HL-60/S4 (cell line): ENCODE measurements around the gene ATP2A2.

Source experiments
- in situ Hi-C: fragments of 300-500 bp; cut with MboI; formaldehyde crosslinking; loops from 2 replicates; pipeline ENCODE4 v1.14.3; 2022; ENCODE audit warnings: low sequenced_read_pairs

The ATP2A2 gene

DNA sequence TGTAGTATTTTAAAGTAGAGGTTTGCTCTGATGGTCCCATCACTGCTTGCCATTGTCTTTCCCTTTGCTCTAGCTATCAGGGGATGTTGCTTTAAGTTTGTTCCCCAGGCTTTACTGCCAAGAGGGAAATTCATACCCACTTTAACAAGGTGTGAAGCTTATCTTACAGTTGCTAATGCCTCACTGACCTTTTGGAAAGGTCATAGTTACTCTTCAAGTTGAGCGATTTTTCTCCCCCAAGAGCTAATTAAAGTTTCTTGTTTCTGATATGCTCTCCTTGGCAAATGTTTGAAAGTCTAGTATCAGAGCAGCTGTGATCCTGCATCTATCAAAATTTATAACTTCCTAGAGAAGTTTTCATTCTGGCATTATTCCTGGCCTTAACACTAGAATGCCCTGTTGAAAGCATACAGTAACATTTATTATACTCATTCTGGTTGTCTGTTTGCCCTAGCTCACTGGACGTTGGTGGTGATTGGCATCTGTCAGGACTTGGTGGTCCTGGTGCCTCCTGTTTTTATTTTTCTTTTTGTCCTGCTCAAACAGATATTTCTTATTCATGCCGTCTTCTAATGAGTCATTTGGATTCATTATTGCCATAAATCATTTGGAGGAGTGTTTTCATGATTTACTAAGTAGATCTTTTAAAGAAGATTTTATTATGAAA lies 8.1 kb downstream of the ATP2A2 start:
- in situ Hi-C loops: no loop called here

DNA sequence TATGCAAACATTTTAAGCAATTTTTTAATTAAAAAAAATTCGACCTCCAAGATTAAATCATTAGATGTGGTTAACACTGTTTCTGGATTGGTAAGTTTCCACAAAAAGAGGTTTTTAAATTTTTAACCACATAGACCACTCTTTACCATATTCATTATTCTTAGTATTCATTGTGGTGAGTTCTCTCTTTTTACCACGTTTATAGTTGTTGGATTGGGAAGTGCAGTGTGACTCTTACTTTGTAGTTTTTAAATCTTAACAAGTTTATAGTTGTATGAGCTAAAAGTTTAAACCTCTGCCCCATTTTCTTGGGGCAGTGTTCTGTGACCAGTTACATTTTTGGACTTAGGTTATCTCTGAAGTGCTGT lies 8.6 kb downstream of the ATP2A2 start:
- in situ Hi-C loops: no loop called here

DNA sequence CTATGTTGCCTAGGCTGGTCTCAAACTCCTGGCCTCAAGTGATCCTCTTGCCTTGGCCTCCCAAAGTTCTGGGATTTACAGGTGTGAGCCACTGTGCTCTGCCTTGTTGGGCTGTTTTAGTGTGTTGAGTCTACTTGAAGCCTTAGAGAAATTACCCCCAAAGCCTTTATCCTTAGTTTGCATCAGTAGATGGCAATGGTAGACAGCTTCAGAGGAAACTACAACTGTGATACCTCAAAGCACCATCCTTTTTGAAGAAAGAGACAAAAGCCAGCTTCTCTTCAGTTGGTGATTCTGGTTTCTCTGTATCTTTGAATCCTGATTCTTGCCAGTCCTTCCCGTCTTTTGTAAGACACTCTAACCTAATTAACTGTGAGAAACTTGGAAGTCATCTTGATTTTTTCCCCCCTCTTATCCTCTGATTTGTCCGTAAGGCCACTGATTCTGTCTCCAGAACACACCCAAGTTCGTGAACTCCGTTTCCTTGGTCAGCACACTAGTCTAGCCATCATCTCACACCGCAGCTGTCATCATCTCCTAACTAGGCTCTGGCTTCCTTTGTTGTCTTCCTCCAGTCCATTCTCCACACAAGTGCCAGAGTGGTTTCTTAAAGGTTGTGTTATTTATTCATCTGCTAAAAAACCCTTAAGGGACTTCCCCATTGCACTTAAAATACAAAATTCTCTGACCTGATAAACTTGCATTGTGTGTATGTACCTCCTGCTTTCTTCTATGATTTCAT lies 20.2 kb downstream of the ATP2A2 start:
- in situ Hi-C loops: no loop called here

DNA sequence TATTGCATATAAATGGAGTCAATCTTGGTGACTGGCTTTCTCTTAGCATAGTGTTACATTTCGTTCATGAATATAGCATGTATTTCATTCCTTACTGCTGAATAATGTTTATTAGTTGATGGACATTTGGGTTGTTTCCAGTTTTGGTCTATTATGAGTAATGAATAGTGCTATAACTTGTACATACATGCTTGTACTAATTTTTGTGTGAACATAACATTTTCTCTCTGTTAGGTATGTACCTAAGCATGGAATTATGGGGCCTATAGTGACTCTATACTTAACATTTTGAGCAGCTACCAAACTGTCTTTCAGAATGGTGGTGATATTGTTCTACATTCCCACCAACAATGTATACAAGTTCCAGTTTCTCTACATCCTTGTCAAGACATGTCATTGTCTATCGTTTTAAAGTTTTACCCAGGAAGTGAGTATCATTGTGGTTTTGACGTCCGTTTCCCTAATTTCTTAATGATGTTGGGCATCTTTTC lies 23.1 kb downstream of the ATP2A2 start:
- in situ Hi-C loops: no loop called here

DNA sequence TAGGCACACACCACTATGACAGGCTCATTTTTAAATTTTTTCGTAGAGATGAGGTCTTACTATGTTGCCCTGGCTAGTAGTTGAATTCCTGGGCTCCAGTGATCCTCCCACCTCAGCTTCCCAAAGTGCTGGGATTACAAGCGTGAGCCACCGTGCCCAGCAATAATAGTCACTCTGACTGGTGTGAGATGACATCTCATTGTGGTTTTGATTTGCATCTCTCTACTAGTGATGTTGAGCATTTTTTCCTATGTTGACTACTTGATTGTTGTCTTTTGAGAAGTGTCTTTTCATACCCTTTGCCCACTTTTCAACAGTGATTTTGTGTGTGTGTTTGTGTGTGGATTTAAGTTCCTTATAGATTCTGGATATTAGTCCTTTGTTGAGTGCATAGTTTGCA lies 26.3 kb downstream of the ATP2A2 start:
- in situ Hi-C loops: no loop called here

DNA sequence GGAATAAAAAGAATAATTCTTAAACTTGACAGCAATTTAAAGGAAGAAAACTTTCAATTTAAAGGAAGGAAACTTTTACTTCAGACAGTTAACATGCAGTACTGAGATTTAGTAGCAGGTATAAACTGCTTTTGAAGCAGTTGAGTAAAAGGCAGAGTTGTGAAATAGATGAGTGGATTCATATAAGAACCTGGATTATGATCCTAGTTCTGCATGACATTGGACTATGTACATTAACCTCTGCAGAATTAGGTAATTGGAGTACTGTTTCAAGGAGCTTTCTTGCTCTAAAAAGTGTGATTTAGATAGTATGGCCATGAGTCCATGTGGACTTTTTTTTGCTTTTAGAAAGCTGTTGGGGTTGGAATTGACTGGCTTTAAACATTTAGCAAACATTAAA lies 29.7 kb downstream of the ATP2A2 start:
- in situ Hi-C loops: no loop called here

DNA sequence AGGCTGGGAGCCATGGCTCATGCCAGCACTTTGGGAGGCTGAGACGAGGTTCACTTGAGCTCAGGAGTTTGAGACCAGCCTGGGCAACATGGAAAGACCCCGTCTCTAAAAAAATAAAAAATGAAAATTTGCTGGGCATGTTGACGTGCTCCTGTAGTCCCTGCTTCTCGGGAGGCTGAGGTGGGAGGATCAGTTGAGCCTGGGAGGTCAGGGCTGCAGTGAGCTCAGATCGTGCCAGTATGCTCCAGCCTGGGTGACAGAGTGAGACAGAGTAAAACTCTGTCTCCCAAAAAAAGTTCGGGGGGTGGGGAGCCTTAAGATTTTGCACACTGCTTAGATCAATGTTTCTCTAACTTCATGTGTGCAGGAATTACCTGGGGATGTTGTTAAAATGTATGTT lies 30.9 kb downstream of the ATP2A2 start:
- in situ Hi-C loops: no loop called here

DNA sequence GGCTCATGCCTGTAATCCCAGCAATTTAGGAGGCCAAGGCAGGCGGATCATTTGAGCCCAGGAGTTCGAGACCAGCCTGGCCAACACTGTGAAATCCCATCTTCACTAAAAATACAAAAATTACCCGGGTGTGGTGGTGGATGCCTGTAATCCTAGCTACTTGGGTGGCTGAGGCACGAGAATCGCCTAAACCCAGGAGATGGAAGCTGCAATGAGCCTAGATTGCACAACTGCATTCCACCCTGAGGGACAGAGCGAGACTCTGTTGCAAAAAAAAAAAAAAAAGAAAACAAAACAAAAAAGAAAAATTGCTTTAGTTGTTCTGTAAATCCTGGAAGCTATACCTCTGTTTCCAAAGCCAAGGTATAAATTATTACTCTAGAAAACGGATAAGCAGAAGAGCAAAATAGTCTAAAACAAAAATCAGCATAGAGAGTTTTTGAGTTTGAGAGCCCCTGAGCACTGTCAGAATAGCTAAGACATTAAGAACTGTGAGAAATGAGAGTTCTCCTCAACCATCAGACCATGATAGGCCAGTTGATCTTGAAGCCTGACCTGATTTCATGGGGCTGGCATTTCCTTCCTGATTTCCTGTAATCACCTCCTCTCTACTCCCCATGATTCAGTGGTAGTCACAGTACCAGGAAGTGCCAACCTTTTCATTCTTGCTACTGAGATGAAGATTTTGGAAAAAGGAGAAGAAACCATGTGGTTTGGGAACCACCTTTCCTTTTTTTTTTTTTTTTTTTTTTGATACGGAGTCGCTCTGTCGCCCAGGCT lies 31.7 kb downstream of the ATP2A2 start:
- in situ Hi-C loops: no loop called here

DNA sequence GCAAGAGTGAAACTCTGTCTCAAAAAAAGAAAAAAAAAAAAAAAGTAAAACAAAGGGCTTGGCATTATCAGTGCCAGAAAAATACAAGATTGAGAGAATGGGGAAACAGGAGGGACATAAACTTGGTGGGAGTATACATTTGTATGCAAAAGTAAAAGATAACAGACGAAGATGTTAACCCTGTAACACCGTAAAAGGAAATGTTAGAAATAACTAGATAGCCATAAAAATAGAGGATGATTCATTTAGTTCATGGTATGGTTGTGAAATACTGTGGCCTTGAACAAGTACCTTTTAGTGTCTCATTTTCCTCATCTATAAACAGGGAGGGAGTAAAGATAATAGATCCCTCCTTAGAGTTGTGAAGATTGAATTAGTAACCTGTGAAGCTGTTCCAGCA lies 33.3 kb downstream of the ATP2A2 start:
- in situ Hi-C loops: no loop called here

DNA sequence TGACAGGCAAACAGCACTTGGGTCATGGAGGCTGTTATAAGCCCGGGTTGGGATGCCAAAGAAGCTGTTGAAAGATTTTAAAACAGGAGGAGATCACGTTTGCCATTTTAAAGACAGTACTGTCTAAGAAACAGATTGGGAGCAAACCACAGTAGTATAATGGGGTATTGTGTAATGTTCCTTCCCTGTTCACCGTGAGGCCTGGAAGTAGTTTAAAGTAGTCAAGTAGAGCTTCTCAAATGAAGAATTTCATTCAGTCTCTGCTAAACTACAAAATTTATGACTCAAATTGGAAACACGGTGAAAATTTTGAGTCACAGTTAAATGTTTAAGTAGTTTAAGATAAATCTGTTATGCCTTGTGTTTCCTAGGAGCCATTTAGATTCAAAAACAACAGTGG lies 35.8 kb downstream of the ATP2A2 start:
- in situ Hi-C loops: no loop called here

DNA sequence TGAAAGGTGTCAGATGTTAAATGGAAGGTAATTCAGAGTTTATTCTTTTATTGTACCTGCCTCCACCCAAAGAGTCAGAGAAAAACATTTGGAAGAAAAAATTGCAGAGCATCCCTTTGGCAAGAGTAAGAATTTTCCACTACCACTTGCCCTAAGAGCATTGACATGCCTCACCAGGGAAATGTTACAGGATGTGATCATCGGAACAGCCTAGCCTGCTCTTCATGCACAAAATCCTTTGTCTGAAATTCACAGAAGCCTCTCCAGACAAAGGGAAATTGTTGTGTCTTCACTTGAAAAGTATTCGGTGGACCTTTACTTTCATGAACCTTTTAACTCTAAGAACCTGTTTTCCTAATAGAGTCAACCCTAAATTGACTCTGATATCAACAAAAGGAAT lies 36.9 kb downstream of the ATP2A2 start:
- in situ Hi-C loops: no loop called here

DNA sequence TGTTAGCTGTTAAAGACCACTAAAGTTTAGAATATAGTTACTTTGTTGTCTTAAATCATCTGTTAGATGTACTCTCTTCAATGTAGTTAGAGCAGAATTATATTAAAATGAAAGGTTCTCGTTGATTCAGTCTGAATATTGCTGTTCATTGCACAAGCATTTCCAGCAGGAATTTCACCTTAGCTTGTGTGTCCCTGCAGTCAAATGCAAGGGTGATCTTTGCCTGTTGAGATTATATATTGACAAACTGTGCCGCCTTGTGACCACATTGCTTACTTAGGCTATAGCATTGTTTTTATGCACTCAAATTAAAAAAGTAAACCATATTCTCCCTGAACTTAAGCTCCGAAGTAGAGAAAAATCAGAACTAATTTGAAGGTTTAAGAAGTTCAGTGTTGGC lies 39.5 kb downstream of the ATP2A2 start:
- in situ Hi-C loops: no loop called here

DNA sequence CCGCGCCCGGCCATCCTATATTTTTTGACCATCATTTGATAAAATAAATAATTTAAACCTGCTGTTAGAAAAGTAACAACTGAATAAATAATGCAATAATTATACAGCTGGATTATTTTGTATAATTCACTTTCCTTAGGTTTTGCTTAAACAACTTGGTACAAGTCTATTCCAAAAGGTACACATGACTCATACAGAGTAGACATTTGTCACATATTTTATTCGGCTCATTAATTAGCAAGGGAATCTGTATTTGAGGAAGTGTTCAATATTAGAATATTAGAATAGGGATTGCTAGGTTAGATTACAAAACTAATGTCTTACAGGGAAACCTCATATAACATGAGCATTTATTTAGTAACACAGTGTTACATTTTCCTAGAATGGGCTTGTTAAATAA lies 48.7 kb downstream of the ATP2A2 start:
- in situ Hi-C loops: no loop called here

DNA sequence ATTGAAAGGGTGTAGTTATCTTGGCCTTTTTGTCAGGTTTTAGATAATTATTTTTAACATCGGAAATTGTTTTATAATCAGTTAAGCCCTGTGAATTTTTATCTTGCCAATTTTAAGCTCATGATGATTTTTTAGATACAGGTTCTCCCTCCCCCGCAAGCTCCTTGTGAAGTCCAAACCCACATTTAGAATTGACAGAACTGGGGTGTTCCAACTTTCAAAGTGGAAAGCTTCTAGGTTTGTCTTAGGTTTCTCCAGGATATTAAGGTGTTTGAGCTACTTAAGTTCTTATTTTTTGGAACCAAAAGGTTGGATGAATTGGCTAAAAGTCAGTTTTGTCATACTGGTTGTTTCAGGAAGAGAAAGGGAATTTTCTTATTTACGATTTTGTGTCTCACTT lies 49.1 kb downstream of the ATP2A2 start:
- in situ Hi-C loops: no loop called here

DNA sequence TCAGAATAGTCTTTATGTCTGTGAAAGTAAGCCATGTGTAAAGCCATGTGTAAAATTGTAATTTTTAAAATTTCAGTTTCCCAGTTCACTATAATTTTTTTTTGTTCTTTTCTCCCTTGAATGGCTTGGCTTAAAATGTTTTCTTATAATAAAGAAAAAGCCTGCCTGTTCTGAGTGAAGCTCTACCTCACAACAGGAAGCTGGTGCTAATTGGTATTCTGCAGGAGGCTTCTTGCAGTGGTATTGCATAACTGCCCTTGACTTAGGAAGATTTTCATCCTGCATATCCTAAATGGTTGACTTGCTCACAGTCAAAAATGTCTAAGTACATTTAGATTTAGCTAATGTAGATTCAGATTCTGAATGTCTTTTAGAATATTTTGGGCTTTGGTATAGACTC lies 49.5 kb downstream of the ATP2A2 start:
- in situ Hi-C loops: no loop called here

DNA sequence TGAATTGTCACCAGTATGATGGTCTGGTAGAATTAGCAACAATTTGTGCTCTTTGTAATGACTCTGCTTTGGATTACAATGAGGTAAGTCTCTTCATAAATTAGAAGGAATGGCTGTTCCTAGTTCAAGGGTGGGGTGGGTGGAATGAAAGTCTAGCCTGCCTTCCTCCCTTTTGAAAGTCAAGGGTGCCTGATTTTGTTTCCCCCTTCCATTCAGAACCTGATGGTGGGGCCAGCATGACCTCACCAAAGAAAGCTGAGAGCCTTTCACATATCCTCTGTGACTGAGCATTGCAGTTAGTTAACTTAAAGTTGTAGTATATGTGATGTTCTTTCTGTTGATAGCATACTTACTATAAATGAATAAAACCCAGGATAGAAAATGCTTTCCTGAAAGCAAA lies 52.2 kb downstream of the ATP2A2 start:
- in situ Hi-C loops: no loop called here

DNA sequence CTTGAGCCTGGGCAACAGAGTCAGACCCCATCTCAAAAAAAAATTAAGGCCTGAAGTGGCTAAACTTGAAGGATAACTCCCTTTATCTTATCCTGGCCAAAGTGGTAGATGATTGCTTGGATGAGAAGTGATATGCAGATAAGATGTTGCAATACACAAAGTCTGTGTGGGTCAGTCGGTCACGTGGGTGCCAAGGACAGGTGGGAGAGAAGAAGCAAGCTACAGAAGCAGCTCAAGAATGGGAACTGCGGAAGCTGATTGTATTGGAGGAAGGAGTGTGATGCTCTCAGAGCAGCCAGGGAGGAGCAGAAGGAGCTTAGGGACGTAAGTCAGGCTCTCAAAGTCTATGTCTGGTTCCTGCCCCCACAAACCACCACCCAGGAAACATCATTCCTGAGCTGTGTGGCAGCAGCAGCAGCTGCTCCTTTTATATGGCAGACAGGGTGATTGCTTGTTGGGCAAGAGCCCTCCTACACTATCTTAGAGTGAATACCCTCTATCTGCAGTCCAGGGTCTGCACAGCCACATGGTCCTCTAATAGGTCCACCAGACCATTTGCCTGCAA lies 54.5 kb downstream of the ATP2A2 start:
- in situ Hi-C loops: no loop called here

DNA sequence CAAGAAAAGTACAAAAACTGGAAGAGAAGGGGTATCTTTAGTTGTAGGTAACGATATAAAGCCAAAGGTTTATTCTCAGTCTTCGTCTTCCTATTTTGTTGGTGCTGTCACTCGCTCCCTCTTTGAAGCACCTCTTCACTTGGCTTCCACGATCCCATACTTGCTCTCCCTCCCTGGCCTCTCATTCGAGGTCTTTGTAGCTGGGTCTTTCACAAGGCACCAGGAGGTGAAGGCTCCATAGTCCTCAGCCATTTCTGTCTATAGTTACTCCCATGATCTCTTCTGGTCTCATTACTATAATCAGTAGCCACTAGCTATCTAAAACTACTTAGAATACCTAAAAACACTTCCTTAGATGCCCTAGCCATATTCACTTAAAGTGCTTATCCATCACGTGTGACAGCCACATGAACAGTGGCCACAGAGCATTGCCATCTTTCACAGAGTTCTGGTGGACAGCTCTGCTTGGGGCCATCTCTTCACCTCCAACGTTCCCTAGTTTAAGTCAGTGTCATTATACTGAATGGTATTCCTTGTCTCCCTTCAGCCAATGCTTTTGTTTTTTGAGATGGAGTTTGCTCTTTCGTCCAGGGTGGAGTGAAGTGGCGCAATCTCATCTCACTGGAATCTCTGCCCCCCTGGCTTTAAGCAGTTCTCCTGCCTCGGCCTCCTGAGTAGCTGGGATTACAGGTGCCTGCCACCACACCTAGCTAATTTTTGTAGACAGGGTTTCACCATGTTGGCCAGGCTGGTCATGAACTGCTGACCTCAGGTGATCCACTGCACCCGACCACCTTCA lies 57.1 kb downstream of the ATP2A2 start:
- in situ Hi-C loops: no loop called here

DNA sequence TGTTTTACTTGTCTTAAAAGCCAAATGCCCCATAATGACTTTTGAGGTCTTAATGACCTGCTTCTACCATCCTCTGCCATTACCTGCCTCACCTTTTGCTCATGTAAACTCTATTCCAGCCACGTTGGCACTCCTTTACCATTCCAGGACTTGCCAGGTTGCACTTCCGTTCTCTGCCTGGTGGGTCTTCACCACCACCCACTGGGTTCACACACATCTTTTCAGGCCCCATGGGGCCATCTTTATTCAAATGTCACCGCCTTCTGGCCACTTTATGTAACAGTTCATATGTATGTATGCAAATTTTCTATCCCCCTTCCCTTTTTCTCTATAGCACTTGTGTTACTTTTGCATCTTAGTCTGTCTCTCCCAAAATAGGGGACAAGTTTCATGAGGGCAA lies 57.7 kb downstream of the ATP2A2 start:
- in situ Hi-C loops: no loop called here

DNA sequence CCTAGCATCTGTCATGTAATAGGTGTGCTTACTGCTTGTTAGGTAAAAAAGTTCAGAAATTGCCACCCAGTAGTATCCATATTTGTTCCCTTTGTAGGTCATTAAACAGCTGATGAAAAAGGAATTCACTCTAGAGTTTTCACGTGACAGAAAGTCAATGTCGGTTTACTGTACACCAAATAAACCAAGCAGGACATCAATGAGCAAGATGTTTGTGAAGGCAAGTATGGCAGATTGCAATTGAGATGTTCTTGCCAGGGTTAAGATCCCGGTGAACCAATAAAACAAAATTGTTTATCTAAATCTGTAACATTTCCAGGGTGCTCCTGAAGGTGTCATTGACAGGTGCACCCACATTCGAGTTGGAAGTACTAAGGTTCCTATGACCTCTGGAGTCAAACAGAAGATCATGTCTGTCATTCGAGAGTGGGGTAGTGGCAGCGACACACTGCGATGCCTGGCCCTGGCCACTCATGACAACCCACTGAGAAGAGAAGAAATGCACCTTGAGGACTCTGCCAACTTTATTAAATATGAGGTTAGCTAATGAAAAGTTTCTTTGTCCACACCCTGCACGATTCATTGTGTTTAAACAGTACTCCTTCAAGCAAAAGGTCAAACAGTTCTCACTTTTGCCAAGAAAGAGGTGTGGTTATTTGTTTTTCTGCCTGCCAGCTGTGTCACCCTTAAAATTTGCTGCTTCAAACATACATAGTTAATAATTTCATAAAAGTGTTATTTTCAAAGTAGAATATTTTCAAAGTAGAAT lies 58.3 kb downstream of the ATP2A2 start:
- in situ Hi-C loops: no loop called here
